Activated T-helper 1 cell treated with anti-CD3 and anti-CD28 coated beads, Interleukin-12 subunit alpha, Interleukin-12 subunit beta, Interleukin-2, Interleukin-4 antibody, amounts not matched to agents 30 ng/mL and 10 ng/mL and 1 ng/mL, durations not matched to agents 14 hours and 24 hours and 36 hours (primary cell): ENCODE measurements around the gene FSIP1. TPM values are rescaled to one million over a fixed set of nuclear protein-coding genes. Genes with fewer than 3 reads are reported as not detected.

Experiments
- DNase-seq: peaks from one replicate; pipeline ENCODE4 v3.0.0; 2021; ENCODE audit warnings: low spot score
- H3K27ac Mint-ChIP-seq: one replicate; pipeline ENCODE4 v1.8.0; 2021; ENCODE audit warnings: mild to moderate bottlenecking, mixed read lengths
- H3K27me3 Mint-ChIP-seq: one replicate; pipeline ENCODE4 v1.8.0; 2022; ENCODE audit warnings: mild to moderate bottlenecking, moderate library complexity, mixed read lengths; ENCODE audit not compliant: insufficient read depth
- H3K36me3 Mint-ChIP-seq: one replicate; pipeline ENCODE4 v1.8.0; 2021; ENCODE audit warnings: low read depth, mixed read lengths
- H3K4me1 Mint-ChIP-seq: one replicate; pipeline ENCODE4 v1.8.0; 2021; ENCODE audit warnings: low read depth, mixed read lengths
- H3K4me3 Mint-ChIP-seq: one replicate; pipeline ENCODE4 v1.8.0; 2021; ENCODE audit warnings: mild to moderate bottlenecking, moderate library complexity, mixed read lengths
- H3K9me3 Mint-ChIP-seq: one replicate; pipeline ENCODE4 v1.8.0; 2021; ENCODE audit warnings: mixed read lengths
- intact Hi-C: fragments of 100-400 bp; cut with micrococcal nuclease; formaldehyde crosslinking; loops from one replicate; pipeline ENCODE4 v1.15.1; 2024
- total RNA-seq: library from RNA; stranded (reverse); gene quantifications from 2 replicates; pipeline ENCODE4 v1.2.3, GENCODE V29; 2022

Gene FSIP1
- total RNA-seq, 1 donor from 2014 or later = 0.26 TPM

DNA sequence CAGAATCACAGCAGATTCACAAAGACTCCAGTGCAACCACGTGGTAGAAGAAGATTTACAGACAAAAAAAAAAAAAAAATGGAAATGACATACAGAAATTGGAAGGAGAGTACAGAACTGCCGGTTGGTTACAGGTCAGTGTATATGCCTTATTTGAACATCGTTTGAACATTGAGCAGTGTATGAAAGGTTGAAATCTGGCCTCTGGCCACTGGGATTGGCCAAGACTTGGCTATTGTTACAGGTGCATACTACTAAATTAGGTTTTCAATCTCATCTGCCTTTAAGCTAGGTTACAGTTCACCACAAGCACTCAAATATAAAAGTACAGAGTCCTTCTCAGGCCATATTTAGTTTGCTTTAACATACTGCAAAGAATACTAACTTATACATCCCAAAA is 142.0 kb downstream of the FSIP1 start:
- no peak overlapping the region for H3K27ac Mint-ChIP-seq
- peaks cover 10% of the 10 kb centered on the region for H3K27me3 Mint-ChIP-seq
- peaks cover 33% of the 10 kb centered on the region for H3K4me1 Mint-ChIP-seq
- H3K4me3 Mint-ChIP-seq = no peak overlapping the region
- H3K9me3 Mint-ChIP-seq = no peaks in the 10 kb centered on the region
- intact Hi-C loops = loop anchor here (1.0 kb wide), 1 partner anchor 9 kb away; no protein-coding TSS in a partner anchor
- H3K36me3 Mint-ChIP-seq = no peaks in the 10 kb centered on the region
- no peak for DNase-seq

DNA sequence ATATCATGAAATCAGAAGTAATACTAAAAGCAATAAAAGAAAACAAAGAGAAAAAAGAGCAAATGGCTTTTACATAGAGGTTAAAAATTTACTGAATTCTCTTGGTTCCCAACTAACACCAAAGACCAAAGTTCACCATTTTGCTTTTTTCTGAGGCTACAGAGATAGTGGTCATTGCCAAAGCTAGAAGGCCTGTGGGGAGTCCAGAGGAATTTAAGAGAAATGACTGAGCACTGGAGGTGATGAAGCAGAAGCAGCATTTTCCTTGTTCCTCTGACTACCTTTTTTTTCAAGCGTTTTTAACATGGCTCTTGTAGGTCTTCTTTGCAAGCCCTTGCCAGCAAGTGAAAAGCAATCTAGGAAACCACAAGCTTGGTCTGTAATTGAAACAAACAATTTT is 143.6 kb downstream of the FSIP1 start:
- Mint-ChIP-seq H3K4me3 (no peak overlapping the region), H3K27ac (no peak overlapping the region), H3K4me1 (peaks cover 28% of the 10 kb centered on the region), H3K27me3 (peaks cover 10% of the 10 kb centered on the region), H3K36me3 (no peaks in the 10 kb centered on the region), H3K9me3 (no peaks in the 10 kb centered on the region)
- intact Hi-C loops = no loop called here
- DNase-seq = no peak

DNA sequence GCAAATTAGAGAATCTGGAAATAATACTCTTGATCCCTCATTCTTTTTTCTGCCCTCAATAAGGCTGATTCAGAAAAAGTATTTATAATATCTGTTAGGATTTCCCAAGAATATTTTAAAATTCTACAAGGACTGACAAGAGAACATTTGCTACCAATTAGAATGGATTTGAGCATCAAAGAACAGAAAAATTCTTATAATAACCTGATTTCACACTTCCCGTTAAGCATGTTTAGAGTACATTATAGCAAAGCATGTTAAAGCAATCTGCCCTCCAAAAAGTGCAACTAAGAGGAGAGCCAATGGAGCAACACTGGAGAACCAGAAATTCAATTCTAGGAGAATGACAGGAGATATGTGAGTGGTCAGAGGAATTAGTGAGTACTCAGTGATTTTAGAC is 144.6 kb downstream of the FSIP1 start:
- H3K36me3 Mint-ChIP-seq = no peaks in the 10 kb centered on the region
- H3K9me3 Mint-ChIP-seq = no peaks in the 10 kb centered on the region
- H3K27ac Mint-ChIP-seq = no peak overlapping the region
- DNase-seq = no peak
- no peak overlapping the region for H3K4me3 Mint-ChIP-seq
- H3K27me3 Mint-ChIP-seq = peaks cover 10% of the 10 kb centered on the region
- intact Hi-C loops = no loop called here
- H3K4me1 Mint-ChIP-seq = peaks cover 18% of the 10 kb centered on the region

DNA sequence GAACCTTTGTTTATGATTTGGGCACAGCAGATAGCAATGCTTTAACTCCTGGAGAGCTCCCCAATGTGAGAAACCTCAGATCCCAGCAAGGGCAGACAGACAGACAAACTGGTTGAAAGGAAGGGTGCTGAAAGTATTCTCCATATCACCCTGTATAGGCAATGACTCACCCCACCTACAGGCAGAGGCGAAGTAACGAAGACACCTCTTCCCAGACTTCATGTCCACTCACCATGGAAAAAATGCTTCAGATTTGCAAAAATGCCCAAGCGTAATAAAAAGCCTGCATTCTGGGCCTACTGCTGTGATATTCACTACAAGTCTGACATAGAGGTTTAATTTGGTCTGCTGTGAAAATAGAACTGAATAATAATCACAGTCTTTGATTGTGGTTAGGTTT is 151.3 kb downstream of the FSIP1 start:
- H3K27ac Mint-ChIP-seq = peak overlapping the region; percentile 95

DNA sequence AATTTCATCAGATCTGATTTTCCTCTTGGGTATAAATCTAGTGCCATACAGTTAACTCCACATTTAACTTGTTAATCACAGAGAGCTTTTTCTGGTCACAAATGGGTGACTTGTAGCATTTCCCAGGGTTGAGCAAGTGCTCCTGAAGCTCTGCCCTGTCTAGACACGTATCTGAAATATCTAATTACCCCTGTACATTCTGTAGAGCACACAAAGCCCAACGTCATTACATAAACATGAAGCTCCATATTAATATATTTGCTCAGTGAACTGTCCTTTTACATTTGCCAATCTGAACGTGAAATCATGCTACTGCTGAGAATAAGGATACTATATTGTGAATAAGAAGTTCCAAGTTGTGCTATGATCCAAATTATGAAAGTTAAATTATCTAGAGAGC is 152.7 kb downstream of the FSIP1 start:
- no peak for DNase-seq
- H3K4me1 Mint-ChIP-seq = peaks cover 66% of the 10 kb centered on the region
- peaks cover 27% of the 10 kb centered on the region for H3K36me3 Mint-ChIP-seq
- H3K27ac Mint-ChIP-seq = peak overlapping the region; percentile 89
- peaks cover 11% of the 10 kb centered on the region for H3K9me3 Mint-ChIP-seq
- H3K27me3 Mint-ChIP-seq = no peaks in the 10 kb centered on the region
- intact Hi-C loops = loop anchor here (2.0 to 5.0 kb wide), 5 partner anchors 152 to 1073 kb away; partner anchors contain the start of gene FSIP1
- peak overlapping the region; percentile 12 for H3K4me3 Mint-ChIP-seq

More for the DNA sequence above, 151.3 kb downstream of the FSIP1 start:
- intact Hi-C loops = loop anchor here (1.0 to 5.0 kb wide), 5 partner anchors 8 to 1019 kb away; no protein-coding TSS in a partner anchor
- Mint-ChIP-seq H3K4me1 (peaks cover 51% of the 10 kb centered on the region), H3K27me3 (no peaks in the 10 kb centered on the region), H3K4me3 (peak overlapping the region; percentile 77), H3K9me3 (peaks cover 4% of the 10 kb centered on the region), H3K36me3 (peaks cover 16% of the 10 kb centered on the region)
- DNase-seq = no peak

DNA sequence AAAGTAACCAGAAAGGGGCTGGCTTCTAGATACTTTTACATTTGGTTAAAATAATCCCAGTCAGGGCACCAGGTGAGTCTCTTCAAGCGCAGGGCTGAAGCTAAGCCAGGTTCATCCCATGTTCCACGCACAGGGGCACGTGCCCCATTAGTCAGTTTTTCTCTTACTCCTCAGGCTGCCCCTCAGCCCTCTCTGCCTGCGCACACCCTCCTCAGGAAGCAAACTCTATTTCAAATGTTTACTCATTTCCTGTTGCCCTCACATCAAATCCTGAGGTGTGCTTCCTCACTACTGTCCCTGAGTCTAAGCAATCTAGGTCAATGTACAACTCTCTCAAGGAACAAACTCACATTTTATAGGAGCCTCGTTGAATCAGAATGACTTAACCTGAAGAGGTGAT is 153.3 kb downstream of the FSIP1 start:
- DNase-seq = peak; percentile 43
- H3K27ac Mint-ChIP-seq = peak overlapping the region; percentile 89
- peaks cover 71% of the 10 kb centered on the region for H3K4me1 Mint-ChIP-seq
- no peaks in the 10 kb centered on the region for H3K27me3 Mint-ChIP-seq
- peak overlapping the region; percentile 19 for H3K4me3 Mint-ChIP-seq
- intact Hi-C loops = loop anchor here (5.0 kb wide), 3 partner anchors 153 to 1072 kb away; partner anchors contain the start of gene FSIP1
- peaks cover 11% of the 10 kb centered on the region for H3K9me3 Mint-ChIP-seq
- peaks cover 28% of the 10 kb centered on the region for H3K36me3 Mint-ChIP-seq

DNA sequence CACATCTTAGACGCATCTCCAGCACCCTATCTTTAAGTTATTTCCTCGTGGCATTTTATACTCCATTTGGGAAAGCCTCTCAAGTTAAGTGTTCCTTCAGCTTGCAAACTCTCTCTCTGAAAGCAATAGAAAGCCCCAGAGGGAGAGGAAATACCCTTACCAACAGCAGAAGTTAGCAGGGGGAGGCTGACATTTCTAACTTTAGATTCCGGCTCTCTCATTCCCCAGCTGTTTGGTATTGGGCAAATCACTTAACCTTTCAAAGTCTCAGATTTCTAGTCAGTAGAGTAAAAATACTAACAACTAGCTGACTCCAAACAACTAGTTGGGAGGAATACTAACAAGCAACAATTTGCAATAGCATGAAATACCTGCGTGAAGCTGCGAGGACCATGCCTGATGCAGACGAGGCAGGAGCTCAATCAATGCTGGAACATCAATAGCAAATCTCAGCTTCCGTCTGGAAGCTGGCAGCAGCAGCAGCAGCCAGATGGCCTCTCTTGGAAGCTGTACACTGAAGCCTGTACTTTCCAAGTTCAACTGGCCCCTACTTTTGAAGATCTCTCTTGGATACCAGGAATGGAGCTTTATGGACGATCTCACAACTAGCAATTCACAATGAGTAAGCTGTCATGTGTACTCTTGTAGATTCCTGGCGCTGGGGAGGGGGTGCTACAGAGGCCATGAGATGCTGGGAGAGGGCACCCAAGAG is 153.9 kb downstream of the FSIP1 start:
- Mint-ChIP-seq H3K36me3 (peaks cover 28% of the 10 kb centered on the region), H3K27ac (peak overlapping the region; percentile 89), H3K9me3 (peaks cover 11% of the 10 kb centered on the region), H3K4me1 (peaks cover 78% of the 10 kb centered on the region), H3K4me3 (peak overlapping the region; percentile 19), H3K27me3 (no peaks in the 10 kb centered on the region)
- DNase-seq = no peak
- intact Hi-C loops = loop anchor here (5.0 kb wide), 3 partner anchors 154 to 1071 kb away; partner anchors contain the start of gene FSIP1

DNA sequence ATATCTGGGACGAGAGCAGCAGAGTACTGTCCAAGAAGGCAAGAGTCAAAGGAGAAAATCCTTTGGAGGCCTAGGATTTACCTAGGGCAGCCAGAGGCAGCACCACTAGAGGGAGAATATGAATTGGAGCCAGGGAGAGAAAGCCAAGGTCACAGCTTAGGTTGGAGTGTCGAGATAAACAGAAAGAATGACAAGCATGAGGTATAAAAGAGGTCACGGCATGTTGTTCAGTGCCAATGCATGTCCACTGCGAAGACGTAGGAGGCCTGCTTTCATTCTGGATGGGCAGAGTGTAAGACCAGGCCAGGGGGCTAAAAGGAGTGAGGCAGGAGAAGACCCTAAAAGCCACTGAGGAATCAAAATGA is 154.5 kb downstream of the FSIP1 start:
- DNase-seq = no peak
- peaks cover 11% of the 10 kb centered on the region for H3K9me3 Mint-ChIP-seq
- H3K4me3 Mint-ChIP-seq = peak overlapping the region; percentile 4
- H3K4me1 Mint-ChIP-seq = peaks cover 83% of the 10 kb centered on the region
- peaks cover 28% of the 10 kb centered on the region for H3K36me3 Mint-ChIP-seq
- no peaks in the 10 kb centered on the region for H3K27me3 Mint-ChIP-seq
- peak overlapping the region; percentile 73 for H3K27ac Mint-ChIP-seq
- intact Hi-C loops = loop anchor here (5.0 kb wide), 3 partner anchors 154 to 1071 kb away; partner anchors contain the start of gene FSIP1

DNA sequence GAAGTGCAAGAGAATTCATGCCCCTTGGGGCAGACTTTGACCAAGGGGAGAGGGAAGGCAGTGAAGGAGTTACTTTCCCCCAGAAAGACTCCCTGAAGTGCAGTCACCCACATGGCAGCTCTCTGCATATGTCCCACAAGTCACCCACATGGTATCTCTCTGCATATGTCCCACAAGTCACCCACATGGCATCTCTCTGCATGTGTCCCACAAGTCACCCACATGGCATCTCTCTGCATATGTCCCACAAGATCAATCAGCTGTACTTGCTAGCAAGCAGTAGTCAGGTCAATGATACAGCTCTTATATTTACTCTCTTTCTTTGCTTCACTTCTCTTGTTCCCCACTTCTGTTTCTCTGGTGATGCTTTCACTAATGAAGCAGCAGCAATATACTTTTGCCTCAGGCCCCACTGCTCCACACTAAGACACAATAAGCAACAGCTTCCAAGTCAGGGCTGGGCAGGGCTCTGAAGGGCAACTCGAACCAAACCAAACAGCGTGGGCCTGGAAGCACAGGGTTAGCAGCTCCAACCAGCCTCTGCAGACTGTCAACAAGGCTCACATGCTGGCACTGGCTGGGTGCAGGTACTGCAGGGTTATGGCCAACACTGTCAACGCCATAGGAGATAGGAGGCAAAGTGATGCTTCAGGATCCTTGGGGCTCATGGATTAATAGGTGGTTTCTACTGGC is 155.0 kb downstream of the FSIP1 start:
- Mint-ChIP-seq H3K36me3 (peaks cover 28% of the 10 kb centered on the region), H3K4me3 (peak overlapping the region; percentile 4), H3K9me3 (peaks cover 11% of the 10 kb centered on the region), H3K27ac (peak overlapping the region; percentile 73), H3K4me1 (peaks cover 89% of the 10 kb centered on the region), H3K27me3 (no peaks in the 10 kb centered on the region)
- intact Hi-C loops = loop anchor here (5.0 kb wide), 3 partner anchors 155 to 1070 kb away; partner anchors contain the start of gene FSIP1
- DNase-seq = no peak

DNA sequence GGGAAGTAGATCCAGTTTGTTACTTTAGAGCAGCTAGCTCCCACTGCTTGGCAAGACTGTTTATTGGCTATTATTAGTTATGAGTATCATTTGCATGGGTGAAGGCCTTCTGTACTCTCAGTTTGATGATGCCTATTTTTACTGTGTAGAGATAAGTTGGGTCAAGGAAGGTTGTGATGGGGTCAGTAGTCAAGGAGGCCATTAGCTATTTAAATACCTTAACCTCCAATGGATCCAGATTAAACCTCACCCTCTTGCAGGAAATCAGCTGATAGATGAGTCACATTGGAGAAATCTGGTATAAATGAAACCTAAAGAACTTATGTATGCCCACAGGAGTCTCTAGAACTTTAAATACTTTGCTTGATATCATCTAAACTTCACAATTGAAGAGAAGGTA is 156.8 kb downstream of the FSIP1 start:
- intact Hi-C loops = loop anchor here (2.0 to 5.0 kb wide), 4 partner anchors 156 to 1201 kb away; partner anchors contain the start of gene FSIP1
- Mint-ChIP-seq H3K27ac (peak overlapping the region; percentile 98), H3K9me3 (peaks cover 11% of the 10 kb centered on the region), H3K4me1 (peaks cover 91% of the 10 kb centered on the region), H3K36me3 (peaks cover 29% of the 10 kb centered on the region), H3K27me3 (no peaks in the 10 kb centered on the region), H3K4me3 (peak overlapping the region; percentile 1)
- DNase-seq = no peak

DNA sequence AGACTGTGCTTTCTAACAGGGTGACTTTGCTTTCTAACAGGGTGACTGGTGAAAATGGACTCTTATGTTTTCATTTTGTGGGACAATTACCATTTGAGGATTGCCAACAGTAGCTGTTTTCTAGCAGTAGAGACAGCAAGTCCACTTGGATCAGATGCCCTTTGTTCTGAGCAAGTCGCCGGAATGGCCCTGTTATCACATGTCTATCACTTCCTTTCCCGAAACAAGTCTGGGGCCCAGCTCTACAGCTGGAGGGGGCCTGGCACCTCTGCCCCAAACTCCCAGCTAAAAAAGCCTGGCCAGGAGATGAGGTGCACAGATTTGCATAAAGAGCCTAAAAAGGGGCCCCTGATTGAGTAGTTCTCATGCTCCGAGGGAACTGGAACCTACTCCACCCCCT is 157.2 kb downstream of the FSIP1 start:
- Mint-ChIP-seq H3K27ac (peak overlapping the region; percentile 98), H3K9me3 (peaks cover 11% of the 10 kb centered on the region), H3K36me3 (peaks cover 29% of the 10 kb centered on the region), H3K4me3 (peak overlapping the region; percentile 1), H3K4me1 (peaks cover 87% of the 10 kb centered on the region), H3K27me3 (no peaks in the 10 kb centered on the region)
- DNase-seq = no peak
- intact Hi-C loops = loop anchor here (2.0 to 5.0 kb wide), 4 partner anchors 157 to 1201 kb away; partner anchors contain the start of gene FSIP1

DNA sequence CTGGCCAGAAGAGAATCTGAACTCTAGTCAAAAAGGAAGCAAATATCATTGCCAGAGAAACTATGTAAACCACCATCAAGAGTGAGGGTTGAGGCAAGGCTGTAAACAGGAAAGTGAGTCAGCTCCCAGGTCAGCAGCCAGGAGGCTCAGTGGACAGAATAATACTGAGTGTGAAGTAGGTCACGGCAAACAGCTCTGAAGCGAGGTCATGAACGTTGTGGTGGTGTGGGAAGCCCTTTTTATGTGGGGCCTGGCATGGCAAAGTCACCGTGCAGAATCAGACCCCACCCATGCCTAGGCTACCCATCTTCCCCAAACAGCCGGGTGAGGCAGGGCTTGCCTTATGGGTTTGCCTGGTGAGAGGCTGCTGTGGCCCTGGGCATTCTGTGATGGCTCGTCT is 157.8 kb downstream of the FSIP1 start:
- Mint-ChIP-seq H3K9me3 (peaks cover 13% of the 10 kb centered on the region), H3K4me3 (peak overlapping the region; percentile 71), H3K4me1 (peaks cover 81% of the 10 kb centered on the region), H3K36me3 (peaks cover 26% of the 10 kb centered on the region), H3K27me3 (no peaks in the 10 kb centered on the region), H3K27ac (peak overlapping the region; percentile 98)
- peak; percentile 65 for DNase-seq
- intact Hi-C loops = loop anchor here (1.0 to 5.0 kb wide), 8 partner anchors 157 to 1200 kb away; partner anchors contain the start of genes EIF2AK4 and FSIP1
